NCI-H1930 (cell line): Measurements from ENCODE around the gene PROP1.
"Not testable (repeated sequence)": the region's sequence is repeated elsewhere in the genome, so short reads cannot be mapped to it uniquely, and the experiment has no call there.

Experiments
- DNase-seq, 2 experiments: peaks; one replicate each; lab custom pipeline; 2025; lab: John Stamatoyannopoulos, UW

The PROP1 gene

GRCh38 chr5:177982072-177982727 is 13.8 kb downstream of the PROP1 start:
- DNase-seq = no peak

- DNase-seq = no peak
Observed at GRCh38 chr5:177981296-177982071, 14.6 kb downstream of the PROP1 start.

GRCh38 chr5:177980743-177981151 is 15.3 kb downstream of the PROP1 start:
- no peak for DNase-seq

GRCh38 chr5:177977600-177977999 is 18.4 kb downstream of the PROP1 start:
- not testable (repeated sequence) for DNase-seq

GRCh38 chr5:177973066-177973635 is 22.9 kb downstream of the PROP1 start:
- no peak for DNase-seq

- DNase-seq = no peak
Observed at GRCh38 chr5:177972613-177973012, 23.4 kb downstream of the PROP1 start.

GRCh38 chr5:177972014-177972413 is 24.0 kb downstream of the PROP1 start:
- not testable (repeated sequence) for DNase-seq

- no peak for DNase-seq
Observed at GRCh38 chr5:177968661-177969211, 27.3 kb downstream of the PROP1 start.

- DNase-seq = no peak
Observed at GRCh38 chr5:177967221-177967887, 28.7 kb downstream of the PROP1 start.

- no peak for DNase-seq
Observed at GRCh38 chr5:177966839-177967166, 29.2 kb downstream of the PROP1 start.

- no peak for DNase-seq
Observed at GRCh38 chr5:177966009-177966838, 29.8 kb downstream of the PROP1 start.

GRCh38 chr5:177964471-177964870 is 31.6 kb downstream of the PROP1 start:
- no peak for DNase-seq

GRCh38 chr5:177963966-177964365 is 32.1 kb downstream of the PROP1 start:
- no peak for DNase-seq

- no peak for DNase-seq
Observed at GRCh38 chr5:177959315-177959714, 36.7 kb downstream of the PROP1 start.

GRCh38 chr5:177958696-177959095 is 37.3 kb downstream of the PROP1 start:
- DNase-seq = no peak

GRCh38 chr5:177957241-177957640 is 38.8 kb downstream of the PROP1 start:
- DNase-seq = no peak

GRCh38 chr5:177953101-177953500 is 42.9 kb downstream of the PROP1 start:
- not testable (repeated sequence) for DNase-seq

- DNase-seq = not testable (repeated sequence)
Observed at GRCh38 chr5:177949656-177950055, 46.4 kb downstream of the PROP1 start.

- not testable (repeated sequence) for DNase-seq
Observed at GRCh38 chr5:177949065-177949464, 47.0 kb downstream of the PROP1 start.

GRCh38 chr5:177947912-177948311 is 48.1 kb downstream of the PROP1 start:
- DNase-seq = not testable (repeated sequence)

GRCh38 chr5:177945601-177946283 is 50.3 kb downstream of the PROP1 start:
- not testable (repeated sequence) for DNase-seq
